Smooth muscle cell (in vitro differentiated cells): ENCODE results near the gene ERBB2. TPM values are rescaled to one million over a fixed set of nuclear protein-coding genes. Genes with fewer than 3 reads are reported as not detected.

ENCODE experiments used
- DNase-seq: peaks from one replicate; lab custom pipeline; 2025; ENCODE audit not compliant: unreplicated experiment; lab: John Stamatoyannopoulos, UW
- H2AFZ ChIP-seq: fragments of 200-600 bp; sonication (generic); 2 replicates; pipeline ENCODE4 v1.6.0; 2016; ENCODE audit warnings: antibody characterized with exemption, low read depth, mild to moderate bottlenecking
- H3F3A ChIP-seq: fragments of 200-600 bp; sonication (generic); 2 replicates; pipeline ENCODE4 v1.6.0; 2017; ENCODE audit warnings: antibody characterized with exemption, low read depth
- H3K27ac ChIP-seq: fragments of 200-600 bp; sonication (generic); 2 replicates; pipeline ENCODE4 v1.5.1; 2016; ENCODE audit warnings: low read depth, mild to moderate bottlenecking
- H3K27me3 ChIP-seq: fragments of 200-600 bp; sonication (generic); 2 replicates; pipeline ENCODE4 v1.6.1; 2016; ENCODE audit warnings: low read depth, mild to moderate bottlenecking
- H3K36me3 ChIP-seq: fragments of 200-600 bp; sonication (generic); 2 replicates; pipeline ENCODE4 v1.5.1; 2016; ENCODE audit warnings: low read depth
- H3K4me1 ChIP-seq: fragments of 200-600 bp; sonication (generic); 2 replicates; pipeline ENCODE4 v1.5.1; 2016; ENCODE audit warnings: low read depth
- H3K4me2 ChIP-seq: fragments of 200-600 bp; sonication (generic); 2 replicates; pipeline ENCODE4 v1.6.0; 2016; ENCODE audit warnings: mild to moderate bottlenecking
- H3K4me3 ChIP-seq: fragments of 200-600 bp; sonication (generic); 2 replicates; pipeline ENCODE4 v1.5.1; 2016; ENCODE audit warnings: mild to moderate bottlenecking
- H3K79me2 ChIP-seq: fragments of 200-600 bp; sonication (generic); 2 replicates; pipeline ENCODE4 v1.6.0; 2016; ENCODE audit warnings: low read depth, mild to moderate bottlenecking
- H3K9ac ChIP-seq: fragments of 200-600 bp; sonication (generic); 2 replicates; pipeline ENCODE4 v1.6.0; 2016; ENCODE audit warnings: low read depth
- H3K9me3 ChIP-seq: fragments of 200-600 bp; sonication (generic); replicated peaks from 2 replicates; pipeline ENCODE4 v1.5.1; 2016; ENCODE audit warnings: low read depth
- H4K20me1 ChIP-seq: fragments of 200-600 bp; sonication (generic); 2 replicates; pipeline ENCODE4 v1.6.0; 2016; ENCODE audit warnings: low read depth
- WGBS: methylation state at CpG from one replicate; pipeline ENCODE4 v1.1.7; 2016; ENCODE audit warnings: low lambda C conversion rate; 5-methylcytosine and 5-hydroxymethylcytosine counted together
- polyA plus RNA-seq: library from polyadenylated mRNA; unstranded; fragments of >200 nt; fragmentation: Nextera tagmentation; extraction: Ambion mirVana; gene quantifications from 2 replicates; pipeline ENCODE4 v1.2.1, GENCODE V29; 2016
- total RNA-seq: library from RNA; depleted of rRNA; stranded (reverse); fragments of >200 nt; gene quantifications from 2 replicates; pipeline ENCODE4 v1.2.3, GENCODE V29; 2014
- TF ChIP-seq, protein P1 (sequence below): fragments of 200-600 bp; sonication (generic); IDR thresholded peaks from 2 replicates; pipeline ENCODE4 v1.5.1; 2017; ENCODE audit warnings: borderline replicate concordance, mild to moderate bottlenecking, antibody characterized with exemption; ENCODE audit not compliant: insufficient read depth, poor library complexity, severe bottlenecking

The ERBB2 gene
- total and polyA plus RNA-seq, 2 experiments from 2014 or later: 49.4 to 53.6 TPM

- WGBS: 20% methylated on average over 14 of the region's 16 CpGs
- TF ChIP-seq, protein P1, sequence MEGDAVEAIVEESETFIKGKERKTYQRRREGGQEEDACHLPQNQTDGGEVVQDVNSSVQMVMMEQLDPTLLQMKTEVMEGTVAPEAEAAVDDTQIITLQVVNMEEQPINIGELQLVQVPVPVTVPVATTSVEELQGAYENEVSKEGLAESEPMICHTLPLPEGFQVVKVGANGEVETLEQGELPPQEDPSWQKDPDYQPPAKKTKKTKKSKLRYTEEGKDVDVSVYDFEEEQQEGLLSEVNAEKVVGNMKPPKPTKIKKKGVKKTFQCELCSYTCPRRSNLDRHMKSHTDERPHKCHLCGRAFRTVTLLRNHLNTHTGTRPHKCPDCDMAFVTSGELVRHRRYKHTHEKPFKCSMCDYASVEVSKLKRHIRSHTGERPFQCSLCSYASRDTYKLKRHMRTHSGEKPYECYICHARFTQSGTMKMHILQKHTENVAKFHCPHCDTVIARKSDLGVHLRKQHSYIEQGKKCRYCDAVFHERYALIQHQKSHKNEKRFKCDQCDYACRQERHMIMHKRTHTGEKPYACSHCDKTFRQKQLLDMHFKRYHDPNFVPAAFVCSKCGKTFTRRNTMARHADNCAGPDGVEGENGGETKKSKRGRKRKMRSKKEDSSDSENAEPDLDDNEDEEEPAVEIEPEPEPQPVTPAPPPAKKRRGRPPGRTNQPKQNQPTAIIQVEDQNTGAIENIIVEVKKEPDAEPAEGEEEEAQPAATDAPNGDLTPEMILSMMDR: no peak
- peak overlapping the region; percentile 70 for H3K27ac ChIP-seq
- no peaks in the 10 kb centered on the region for H3K9me3 ChIP-seq
- no peaks in the 10 kb centered on the region for H3K79me2 ChIP-seq
- H2AFZ ChIP-seq: peak overlapping the region; percentile 51
- no peaks in the 10 kb centered on the region for H3K36me3 ChIP-seq
- peak overlapping the region; percentile 38 for H3K9ac ChIP-seq
- peaks cover 48% of the 10 kb centered on the region for H3K27me3 ChIP-seq
- peak overlapping the region; percentile 87 for H3K4me2 ChIP-seq
- peaks cover 16% of the 10 kb centered on the region for H3K4me1 ChIP-seq
- DNase-seq: no peak
- peak overlapping the region; percentile 63 for H3K4me3 ChIP-seq
- H4K20me1 ChIP-seq: no peaks in the 10 kb centered on the region
- no peaks in the 10 kb centered on the region for H3F3A ChIP-seq
Observed at GRCh38 chr17:39740357-39741111, 40.7 kb downstream of the ERBB2 start.

DNA sequence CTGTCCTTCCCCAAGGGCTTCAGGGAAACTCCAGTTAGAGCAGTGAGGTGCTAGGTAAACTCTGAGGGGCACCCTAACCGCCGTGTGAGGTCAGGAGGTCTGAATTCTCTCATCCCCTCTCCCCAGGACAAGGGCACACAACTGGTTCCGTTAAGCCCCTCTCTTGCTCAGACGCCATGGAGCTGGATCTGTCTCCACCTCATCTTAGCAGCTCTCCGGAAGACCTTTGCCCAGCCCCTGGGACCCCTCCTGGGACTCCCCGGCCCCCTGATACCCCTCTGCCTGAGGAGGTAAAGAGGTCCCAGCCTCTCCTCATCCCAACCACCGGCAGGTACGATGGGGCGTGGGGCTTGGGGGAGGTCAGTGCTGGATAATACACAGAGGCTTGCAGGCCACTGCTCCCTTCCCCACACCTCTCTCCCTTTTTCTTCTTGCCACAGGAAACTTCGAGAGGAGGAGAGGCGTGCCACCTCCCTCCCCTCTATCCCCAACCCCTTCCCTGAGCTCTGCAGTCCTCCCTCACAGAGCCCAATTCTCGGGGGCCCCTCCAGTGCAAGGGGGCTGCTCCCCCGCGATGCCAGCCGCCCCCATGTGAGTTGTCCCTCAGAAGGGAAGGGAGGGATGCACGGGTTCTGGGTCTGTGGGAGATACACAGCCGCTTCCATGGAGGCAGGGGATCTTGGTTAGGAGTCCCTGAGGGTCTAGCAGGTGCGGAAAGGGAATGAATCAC lies 42.4 kb downstream of the ERBB2 start:
- no peak for DNase-seq
- WGBS: 86% methylated on average over 17 of the region's 18 CpGs
- Histone ChIP-seq H3F3A (no peaks in the 10 kb centered on the region), H3K4me2 (no peak overlapping the region), H3K36me3 (no peaks in the 10 kb centered on the region), H3K4me1 (peaks cover 16% of the 10 kb centered on the region), H3K9ac (no peak overlapping the region), H3K27me3 (peaks cover 33% of the 10 kb centered on the region), H4K20me1 (no peaks in the 10 kb centered on the region), H3K27ac (no peak overlapping the region), H3K79me2 (no peaks in the 10 kb centered on the region), H3K4me3 (no peak overlapping the region), H3K9me3 (no peaks in the 10 kb centered on the region), H2AFZ (no peak overlapping the region)
- TF ChIP-seq, protein P1: no peak

GRCh38 chr17:39742856-39743436 lies 43.1 kb downstream of the ERBB2 start:
- Histone ChIP-seq H3F3A (no peaks in the 10 kb centered on the region), H3K4me1 (peaks cover 16% of the 10 kb centered on the region), H3K27me3 (peaks cover 26% of the 10 kb centered on the region), H2AFZ (no peak overlapping the region), H3K27ac (no peak overlapping the region), H3K79me2 (no peaks in the 10 kb centered on the region), H3K36me3 (no peaks in the 10 kb centered on the region), H3K9ac (no peak overlapping the region), H3K4me2 (no peak overlapping the region), H4K20me1 (no peaks in the 10 kb centered on the region), H3K9me3 (no peaks in the 10 kb centered on the region), H3K4me3 (no peak overlapping the region)
- DNase-seq: no peak
- TF ChIP-seq, protein P1: no peak
- WGBS: 93% methylated on average over 21 of the region's 21 CpGs
